Muscle layer of colon (tissue), 2 donors: Measurements from ENCODE around the gene SKA1.
A peak's percentile ranks its signal among the peaks of the same experiment; 100 is the strongest.

Experiments
- H3K27ac ChIP-seq: one replicate; pipeline ENCODE4 v1.7.0; 2013; ENCODE audit warnings: low read depth, mild to moderate bottlenecking, low read length, moderate library complexity
- H3K27me3 ChIP-seq, 2 donors: one replicate each; pipeline ENCODE4 v1.7.0; 2013; ENCODE audit warnings: low read length in 2 of 2, mild to moderate bottlenecking in 2 of 2; ENCODE audit not compliant: insufficient read depth in 2 of 2, control insufficient read depth in 1 of 2
- H3K36me3 ChIP-seq: one replicate; pipeline ENCODE4 v1.7.0; 2013; ENCODE audit warnings: mild to moderate bottlenecking, low read length; ENCODE audit not compliant: insufficient read depth
- H3K4me1 ChIP-seq: one replicate; pipeline ENCODE4 v1.7.0; 2013; ENCODE audit warnings: mild to moderate bottlenecking, low read length; ENCODE audit not compliant: insufficient read depth
- H3K4me3 ChIP-seq, 2 donors: one replicate each; pipeline ENCODE4 v1.7.0; 2013; ENCODE audit warnings: low read length in 2 of 2, low read depth in 1 of 2, mild to moderate bottlenecking in 1 of 2, moderate library complexity in 1 of 2
- H3K9ac ChIP-seq: one replicate; pipeline ENCODE4 v1.7.0; 2013; ENCODE audit warnings: low read length
- H3K9me3 ChIP-seq: one replicate; pipeline ENCODE4 v1.7.0; 2013; ENCODE audit warnings: mild to moderate bottlenecking, low read length
- donor health status: abdominal sarcoma.
- donor health status: Adenocarcinoma of cecum.

SKA1 gene, protein sequence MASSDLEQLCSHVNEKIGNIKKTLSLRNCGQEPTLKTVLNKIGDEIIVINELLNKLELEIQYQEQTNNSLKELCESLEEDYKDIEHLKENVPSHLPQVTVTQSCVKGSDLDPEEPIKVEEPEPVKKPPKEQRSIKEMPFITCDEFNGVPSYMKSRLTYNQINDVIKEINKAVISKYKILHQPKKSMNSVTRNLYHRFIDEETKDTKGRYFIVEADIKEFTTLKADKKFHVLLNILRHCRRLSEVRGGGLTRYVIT

DNA sequence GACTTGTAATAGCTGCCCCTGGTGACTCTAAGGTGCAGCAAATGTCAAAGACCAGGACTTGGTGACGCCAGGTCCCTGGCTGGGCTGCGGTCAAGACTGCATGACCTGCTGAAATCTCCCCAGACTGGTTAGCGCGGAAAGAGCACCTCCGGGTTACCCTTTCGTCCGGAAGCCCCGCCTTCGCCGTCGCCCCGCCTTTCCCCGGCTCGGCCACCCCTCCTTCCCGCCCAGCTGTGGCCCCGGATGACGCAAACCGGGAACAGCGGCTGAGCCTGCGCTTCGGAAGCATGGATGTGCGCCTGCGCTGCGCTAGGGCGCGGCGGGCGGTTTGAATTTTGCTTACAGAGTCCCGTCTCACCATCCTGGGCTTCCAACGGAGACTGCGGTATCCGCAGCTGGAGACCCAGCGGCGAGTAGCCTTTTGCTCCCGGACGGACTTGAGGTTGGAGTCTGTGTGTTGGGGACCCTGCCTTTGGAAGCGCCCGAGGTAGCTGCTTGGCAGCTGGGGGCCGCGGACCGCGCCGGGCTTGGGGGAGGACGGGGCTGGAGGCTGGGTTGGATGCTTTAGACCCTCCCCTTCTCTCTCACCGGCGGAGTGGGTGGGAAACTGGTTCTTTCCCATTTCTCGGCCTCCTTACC, at the start of gene SKA1:
SKA1 (plus strand) TSS at position 294 of the 639 bp plus-strand sequence. CDS start 785 bp downstream, outside the sequence.
- Histone ChIP-seq H3K4me1 (peaks cover 10% of the 10 kb centered on the region), H3K9ac (peak within 1 kb of the TSS; percentile 41), H3K27ac (peak within 1 kb of the TSS; percentile 61), H3K36me3 (no peaks in the 10 kb centered on the region), H3K4me3 (peak within 1 kb of the TSS; percentile 52 to 72), H3K9me3 (peaks cover 8% of the 10 kb centered on the region), H3K27me3 (no peaks in the 10 kb centered on the region)

DNA sequence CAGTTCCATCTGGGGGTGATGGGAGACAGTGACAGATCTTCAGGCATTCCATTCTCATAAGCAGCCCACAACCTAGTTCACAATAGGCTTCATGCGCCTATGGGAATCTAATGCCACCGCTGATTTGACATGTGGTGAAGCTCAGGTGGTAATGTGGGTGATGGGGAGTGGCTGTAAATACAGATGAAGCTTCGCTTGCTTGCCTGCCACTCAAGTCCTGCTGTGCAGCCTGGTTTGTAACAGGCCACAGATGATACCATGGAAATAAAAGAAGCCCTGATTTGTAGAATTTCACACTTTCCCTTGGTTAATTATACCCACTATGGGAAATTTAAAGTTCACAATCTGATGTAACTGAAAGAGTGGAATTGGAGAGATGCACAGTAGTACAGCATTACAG, 46.9 kb upstream of the SKA1 start:
- Histone ChIP-seq H3K36me3 (no peaks in the 10 kb centered on the region), H3K9ac (no peak overlapping the region), H3K4me3 (no peak overlapping the region), H3K9me3 (no peaks in the 10 kb centered on the region), H3K27me3 (no peaks in the 10 kb centered on the region), H3K4me1 (no peaks in the 10 kb centered on the region), H3K27ac (no peak overlapping the region)

DNA sequence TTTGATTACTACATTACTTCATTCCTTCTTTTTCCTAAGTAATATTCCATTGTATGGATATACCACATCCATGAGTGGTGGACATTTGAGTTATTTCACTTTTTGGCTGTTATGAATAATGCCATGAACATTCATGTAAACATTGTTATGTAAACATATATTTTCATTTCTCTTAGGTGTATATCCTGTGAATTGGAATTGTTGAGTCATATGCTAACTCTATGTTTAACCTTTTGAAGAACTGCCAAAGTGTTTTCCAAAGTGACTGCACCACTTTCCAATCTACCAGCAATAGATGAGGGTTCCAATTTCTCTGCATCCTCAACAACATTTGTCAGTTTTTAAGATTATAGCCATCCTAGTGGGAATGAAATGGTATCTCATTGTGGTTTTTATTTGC, 44.7 kb upstream of the SKA1 start:
- Histone ChIP-seq H3K9me3 (no peaks in the 10 kb centered on the region), H3K4me1 (no peaks in the 10 kb centered on the region), H3K36me3 (no peaks in the 10 kb centered on the region), H3K4me3 (no peak overlapping the region), H3K27me3 (no peaks in the 10 kb centered on the region), H3K9ac (no peak overlapping the region), H3K27ac (no peak overlapping the region)

DNA sequence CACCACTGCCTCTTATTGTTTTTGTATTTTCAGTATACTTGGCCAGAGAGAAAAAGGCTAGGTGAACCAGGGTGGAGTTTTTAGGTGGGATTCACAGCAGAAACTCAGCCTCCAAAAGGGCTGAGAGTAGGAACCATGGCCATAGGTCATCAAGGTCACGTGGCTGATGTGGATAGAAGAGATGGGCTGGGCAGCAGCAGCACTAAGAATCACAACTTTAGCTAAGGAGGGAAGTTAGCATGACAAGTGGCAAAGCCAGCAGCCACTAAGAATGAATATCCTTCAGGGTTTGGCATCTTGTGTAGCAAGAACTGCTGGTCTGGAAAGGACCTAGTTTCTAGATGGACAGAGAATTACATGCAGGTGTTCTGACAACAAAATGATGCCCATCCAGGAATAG, 43.2 kb upstream of the SKA1 start:
- H3K36me3 ChIP-seq = no peaks in the 10 kb centered on the region
- H3K4me3 ChIP-seq = no peak overlapping the region
- H3K27me3 ChIP-seq = no peaks in the 10 kb centered on the region
- no peak overlapping the region for H3K27ac ChIP-seq
- no peaks in the 10 kb centered on the region for H3K4me1 ChIP-seq
- H3K9ac ChIP-seq = no peak overlapping the region
- no peaks in the 10 kb centered on the region for H3K9me3 ChIP-seq

DNA sequence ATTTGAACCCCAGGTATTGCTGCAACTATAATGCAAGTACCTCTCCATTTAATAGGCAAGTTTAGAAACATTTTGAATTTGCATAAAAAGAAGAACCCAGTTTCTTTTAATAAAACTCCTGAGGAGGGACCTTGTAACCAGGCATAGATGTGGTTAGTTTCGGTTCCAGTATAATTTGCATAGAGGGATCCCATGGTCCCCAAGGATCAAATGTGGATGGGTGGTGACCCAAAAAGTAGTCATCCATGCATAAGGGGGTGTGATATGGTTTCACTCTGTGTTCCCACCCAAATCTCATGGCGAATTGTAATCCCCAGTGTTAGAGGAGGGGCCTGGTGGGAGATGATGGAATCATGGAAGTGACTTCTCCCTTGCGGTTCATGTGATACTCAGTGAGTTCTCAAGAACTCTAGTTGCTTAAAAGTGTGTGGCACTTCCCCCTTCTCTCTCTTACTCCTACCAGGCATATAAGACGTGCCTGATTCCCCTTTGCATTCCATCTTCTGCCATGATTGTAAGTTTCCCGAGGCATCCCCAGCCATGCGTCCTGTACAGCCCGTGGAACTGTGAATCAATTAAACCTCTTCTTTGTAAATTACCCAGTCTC, 40.2 kb upstream of the SKA1 start:
- no peaks in the 10 kb centered on the region for H3K27me3 ChIP-seq
- no peaks in the 10 kb centered on the region for H3K9me3 ChIP-seq
- H3K4me3 ChIP-seq = no peak overlapping the region
- no peaks in the 10 kb centered on the region for H3K36me3 ChIP-seq
- H3K27ac ChIP-seq = no peak overlapping the region
- no peaks in the 10 kb centered on the region for H3K4me1 ChIP-seq
- H3K9ac ChIP-seq = no peak overlapping the region

DNA sequence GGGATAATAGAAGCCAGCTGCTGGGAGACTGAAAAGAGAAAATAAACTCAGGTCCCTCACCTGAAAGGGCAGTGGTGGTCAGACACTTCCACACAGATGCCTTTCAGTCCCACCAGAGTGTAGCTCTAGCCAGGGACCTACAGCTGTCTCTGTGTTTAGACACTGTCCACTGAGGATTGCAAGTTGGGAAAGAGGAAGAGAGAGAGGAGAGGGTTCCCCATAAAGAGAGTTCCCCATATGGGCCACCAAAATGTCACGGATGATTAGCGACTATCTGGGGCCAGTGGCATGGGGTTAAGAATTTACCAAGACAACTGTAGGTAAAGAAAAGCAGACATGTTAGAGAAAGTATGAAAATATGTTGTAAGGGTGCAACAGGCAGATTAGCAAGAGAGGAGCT, 36.7 kb upstream of the SKA1 start:
- H3K27ac ChIP-seq = no peak overlapping the region
- no peak overlapping the region for H3K9ac ChIP-seq
- H3K27me3 ChIP-seq = no peaks in the 10 kb centered on the region
- no peaks in the 10 kb centered on the region for H3K36me3 ChIP-seq
- H3K9me3 ChIP-seq = no peaks in the 10 kb centered on the region
- no peak overlapping the region for H3K4me3 ChIP-seq
- H3K4me1 ChIP-seq = no peaks in the 10 kb centered on the region

DNA sequence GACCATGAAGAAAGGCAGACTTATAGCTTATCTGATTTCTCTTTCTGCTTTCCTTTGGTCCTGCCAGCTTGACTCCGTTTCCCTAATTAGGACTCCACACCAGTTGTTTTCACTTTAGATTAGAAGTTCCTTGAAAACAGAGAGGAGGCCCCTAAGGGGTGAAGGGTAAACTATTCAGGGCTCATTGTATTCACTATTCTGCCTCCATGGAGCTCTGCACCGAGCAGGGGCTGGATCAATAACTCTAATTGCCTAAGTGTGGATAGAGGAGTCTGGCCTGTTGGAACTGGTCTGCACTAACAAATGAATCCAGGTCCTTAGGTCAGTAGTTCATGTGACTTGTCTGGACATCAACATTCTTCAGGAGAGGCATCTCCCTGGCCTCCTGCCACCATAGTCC, 36.1 kb upstream of the SKA1 start:
- no peaks in the 10 kb centered on the region for H3K4me1 ChIP-seq
- no peaks in the 10 kb centered on the region for H3K36me3 ChIP-seq
- H3K9me3 ChIP-seq = no peaks in the 10 kb centered on the region
- H3K4me3 ChIP-seq = no peak overlapping the region
- H3K27ac ChIP-seq = no peak overlapping the region
- no peaks in the 10 kb centered on the region for H3K27me3 ChIP-seq
- no peak overlapping the region for H3K9ac ChIP-seq

DNA sequence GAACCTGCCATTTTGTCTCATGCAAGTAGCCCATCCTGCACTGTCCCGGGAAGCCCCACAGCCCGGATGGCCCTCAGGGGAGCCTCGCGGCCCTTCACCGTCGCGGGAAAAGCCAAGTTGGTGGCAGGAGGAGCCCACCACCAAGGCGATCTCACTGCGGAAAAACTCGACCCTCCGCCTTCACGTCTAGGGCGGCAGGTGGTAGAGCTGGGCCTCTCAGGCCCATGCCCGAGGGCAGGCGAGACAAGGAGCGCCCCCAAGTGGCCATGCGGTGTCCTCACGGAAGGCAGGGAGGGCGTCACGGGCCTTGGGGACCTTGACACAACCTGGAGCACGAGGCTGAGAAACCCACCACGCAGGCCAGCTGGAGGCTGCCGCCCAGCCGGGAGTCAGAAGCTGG, 34.8 kb upstream of the SKA1 start:
- Histone ChIP-seq H3K9me3 (no peaks in the 10 kb centered on the region), H3K4me3 (no peak overlapping the region), H3K27ac (no peak overlapping the region), H3K9ac (no peak overlapping the region), H3K4me1 (no peaks in the 10 kb centered on the region), H3K36me3 (no peaks in the 10 kb centered on the region), H3K27me3 (no peaks in the 10 kb centered on the region)

DNA sequence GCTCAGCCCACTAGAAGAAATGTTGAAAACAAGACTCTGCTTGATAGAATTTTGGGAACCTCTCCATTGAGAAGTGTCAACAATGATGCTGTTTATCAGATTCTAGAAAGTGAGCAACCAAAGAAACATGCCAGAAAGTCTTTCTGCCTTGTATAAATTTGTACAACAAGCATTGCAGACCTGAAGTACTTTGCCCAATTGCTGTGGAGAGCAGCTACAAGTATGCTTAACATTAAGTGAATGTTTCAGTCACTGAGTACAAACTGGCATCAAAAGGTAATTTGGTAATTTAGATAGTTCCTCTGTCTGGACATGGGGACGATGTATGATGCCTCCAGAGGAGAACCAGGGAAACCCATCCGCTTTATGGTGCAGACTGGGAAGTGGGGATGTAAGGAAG, 33.4 kb upstream of the SKA1 start:
- H3K9ac ChIP-seq = no peak overlapping the region
- no peak overlapping the region for H3K27ac ChIP-seq
- H3K27me3 ChIP-seq = no peaks in the 10 kb centered on the region
- H3K4me1 ChIP-seq = no peaks in the 10 kb centered on the region
- no peaks in the 10 kb centered on the region for H3K9me3 ChIP-seq
- no peak overlapping the region for H3K4me3 ChIP-seq
- H3K36me3 ChIP-seq = no peaks in the 10 kb centered on the region

DNA sequence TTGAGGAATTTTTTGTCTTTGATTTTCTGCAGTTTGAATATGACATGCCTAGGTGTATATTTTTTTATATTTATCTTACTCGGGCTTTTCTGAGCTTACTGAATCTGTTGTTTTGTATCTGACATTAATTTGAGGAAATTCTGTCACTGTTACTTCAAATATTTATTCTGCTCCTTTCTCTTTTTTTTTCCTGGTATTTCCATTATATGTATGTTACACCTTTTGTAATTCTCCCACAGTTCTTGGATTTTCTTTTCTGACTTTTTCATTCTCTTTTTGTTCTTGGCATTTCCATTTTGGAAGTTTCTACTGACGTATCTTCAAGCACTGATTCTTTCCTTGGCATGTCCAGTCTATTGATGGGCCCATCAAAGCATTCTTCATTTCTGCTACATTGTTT, 24.1 kb upstream of the SKA1 start:
- Histone ChIP-seq H3K27me3 (no peaks in the 10 kb centered on the region), H3K9ac (no peak overlapping the region), H3K9me3 (no peaks in the 10 kb centered on the region), H3K27ac (no peak overlapping the region), H3K36me3 (no peaks in the 10 kb centered on the region), H3K4me1 (no peaks in the 10 kb centered on the region), H3K4me3 (no peak overlapping the region)

DNA sequence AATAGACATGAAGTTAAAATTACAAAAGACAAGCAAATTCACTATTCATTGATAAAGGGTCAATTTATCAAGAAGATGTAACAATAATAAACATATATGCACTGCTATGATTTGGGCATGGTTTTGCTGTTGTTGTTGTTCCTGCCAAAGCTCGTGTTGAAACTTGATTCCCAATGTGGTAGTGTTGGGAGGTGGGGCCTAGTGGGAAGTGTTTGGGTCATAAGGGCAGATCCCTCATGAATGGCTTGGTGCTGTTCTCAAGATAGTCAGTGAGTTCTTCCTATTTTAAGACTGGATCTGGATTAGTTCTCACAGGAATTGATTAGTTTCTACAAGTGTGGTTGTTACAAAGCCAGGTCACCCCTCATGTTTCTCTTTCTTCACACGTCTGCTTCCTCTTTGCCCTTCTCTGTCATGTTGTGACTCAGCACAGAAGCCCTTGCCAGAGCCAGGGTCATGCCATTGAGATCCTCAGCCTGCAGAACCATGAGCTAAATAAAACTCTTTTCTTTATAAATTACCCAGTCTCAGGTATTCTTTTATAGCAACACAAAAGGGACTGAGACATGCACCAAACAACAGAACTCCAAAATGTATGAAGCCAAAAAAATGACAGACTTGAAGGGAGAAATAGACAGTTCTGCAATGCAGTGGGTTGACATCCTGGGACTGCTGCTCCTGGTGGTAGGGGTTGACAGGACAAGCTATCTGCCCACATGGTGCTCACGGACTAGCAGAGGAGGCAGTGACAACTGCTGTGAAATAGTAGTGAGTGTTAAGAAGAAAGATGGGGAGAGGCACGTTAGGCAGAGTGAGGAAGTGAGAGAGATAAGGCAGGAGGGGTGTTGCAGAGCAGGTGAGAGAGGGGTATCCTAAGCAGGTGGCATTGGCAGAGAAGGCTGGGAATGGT, 18.6 kb upstream of the SKA1 start:
- no peak overlapping the region for H3K27ac ChIP-seq
- H3K27me3 ChIP-seq = no peaks in the 10 kb centered on the region
- H3K4me3 ChIP-seq = no peak overlapping the region
- no peaks in the 10 kb centered on the region for H3K9me3 ChIP-seq
- H3K9ac ChIP-seq = no peak overlapping the region
- no peaks in the 10 kb centered on the region for H3K4me1 ChIP-seq
- no peaks in the 10 kb centered on the region for H3K36me3 ChIP-seq
